ENCODE results near the gene UCP2.
"Not testable (repeated sequence)": the region's sequence is repeated elsewhere in the genome, so short reads cannot be mapped to it uniquely, and the experiment has no call there.

Gene UCP2

DNA sequence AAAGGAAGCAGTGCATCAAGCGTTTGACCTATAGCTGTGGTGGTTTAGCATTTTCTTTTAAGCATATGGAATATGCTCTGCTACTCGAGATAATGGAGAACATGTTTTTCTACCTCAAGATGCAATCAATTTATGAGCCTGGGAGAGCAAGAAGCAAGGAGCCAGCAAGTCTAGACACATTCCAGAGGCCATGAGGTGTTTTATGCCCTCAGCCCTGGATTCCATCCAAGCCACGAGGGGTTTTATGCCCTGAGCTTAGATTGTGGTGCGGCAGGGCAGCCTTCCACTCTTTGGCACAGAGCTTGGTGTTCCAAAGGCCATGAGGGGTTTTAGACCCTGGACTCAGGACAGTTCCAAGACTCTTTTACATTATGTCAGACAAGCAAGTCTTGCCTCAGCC lies 43.5 kb downstream of the UCP2 start:
- no peak for DNase-seq

DNA sequence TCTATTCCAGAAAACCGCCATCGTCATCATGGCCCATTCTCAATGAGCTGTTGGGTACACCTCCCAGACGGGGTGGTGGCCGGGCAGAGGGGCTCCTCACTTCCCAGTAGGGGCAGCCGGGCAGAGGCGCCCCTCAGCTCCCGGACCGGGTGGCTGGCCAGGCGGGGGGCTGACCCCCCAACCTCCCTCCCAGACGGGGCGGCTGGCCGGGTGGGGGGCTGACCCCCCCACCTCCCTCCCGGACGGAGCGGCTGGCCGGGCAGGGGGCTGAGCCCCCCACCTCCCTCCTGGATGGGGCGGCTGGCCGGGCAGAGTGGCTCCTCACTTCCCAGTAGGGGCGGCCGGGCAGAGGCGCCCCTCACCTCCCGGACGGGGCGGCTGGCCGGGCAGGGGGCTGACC lies 46.6 kb downstream of the UCP2 start:
- not testable (repeated sequence) for DNase-seq

GRCh38 chr11:73932781-73933180 lies 49.9 kb downstream of the UCP2 start:
- no peak for DNase-seq

GRCh38 chr11:73931951-73932350 lies 50.7 kb downstream of the UCP2 start:
- DNase-seq: no peak

- peak; percentile 42 to 67 for DNase-seq
Observed at GRCh38 chr11:73931039-73931645, 51.5 kb downstream of the UCP2 start.

DNA sequence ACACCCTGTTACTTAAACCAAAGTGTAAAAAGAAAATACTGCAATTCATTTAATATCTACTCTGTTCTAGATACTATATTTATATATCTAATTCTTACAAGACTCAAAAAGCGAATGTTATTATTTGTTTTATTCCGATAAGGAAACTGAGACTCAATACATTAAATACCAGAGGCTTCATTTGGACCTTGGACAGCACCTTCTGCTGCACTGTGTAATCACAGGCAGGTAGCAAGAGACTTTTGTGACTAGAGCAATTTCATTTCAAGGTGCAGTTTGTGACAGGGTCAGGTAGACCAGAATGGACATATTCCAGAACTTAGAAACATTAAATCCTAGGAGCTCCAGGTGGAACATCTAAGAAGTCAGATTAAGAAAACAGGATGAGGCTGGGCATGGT lies 53.3 kb downstream of the UCP2 start:
- no peak for DNase-seq
